H1 (cell line): ENCODE measurements around the gene LCNL1. TPM values are rescaled to one million over a fixed set of nuclear protein-coding genes. Genes with fewer than 3 reads are reported as not detected.

Experiments used
- CTCF ChIA-PET: fragments of 300-600 bp; sonication (Branson Sonifier 250); formaldehyde crosslinking; loops from one replicate; lab custom pipeline; 2021; ENCODE audit not compliant: partially characterized antibody; lab: Charles Lee
- POLR2A ChIA-PET: fragments of 300-600 bp; sonication (Branson Sonifier 250); formaldehyde crosslinking; loops from one replicate; lab custom pipeline; 2021; ENCODE audit warnings: inconsistent platforms; ENCODE audit not compliant: partially characterized antibody; lab: Charles Lee
- DNase-seq, 2 experiments: peaks; one replicate each; pipeline versions ENCODE4 v3.0.0 to v3.0.0-alpha.2; 2010 to 2022; ENCODE audit warnings: low spot score in 2 of 2, low read depth in 1 of 2, mixed read lengths in 1 of 2
- FAIRE-seq: peaks from 2 replicates; lab custom pipeline; 2011; peaks lifted over from hg19 to GRCh38; lab: Jason Lieb, UNC
- H2AFZ ChIP-seq: 2 replicates; pipeline ENCODE4 v1.8.1; 2012; ENCODE audit warnings: low read length, inconsistent platforms
- H2AK5ac ChIP-seq: 2 replicates; pipeline ENCODE4 v1.6.1; 2013; ENCODE audit warnings: low read depth, low read length
- H2BK120ac ChIP-seq: replicated peaks from 2 replicates; pipeline ENCODE3; 2013; ENCODE audit warnings: low read depth, low read length, inconsistent platforms
- H2BK12ac ChIP-seq: 2 replicates; pipeline ENCODE4 v1.6.1; 2013; ENCODE audit warnings: low read depth, low read length
- H2BK15ac ChIP-seq: 2 replicates; pipeline ENCODE4 v1.6.1; 2013; ENCODE audit warnings: low read length
- H2BK20ac ChIP-seq: 2 replicates; pipeline ENCODE4 v1.6.1; 2013; ENCODE audit warnings: low read length
- H2BK5ac ChIP-seq: 2 replicates; pipeline ENCODE4 v1.6.1; 2013; ENCODE audit warnings: low read depth, low read length
- H3K14ac ChIP-seq: 2 replicates; pipeline ENCODE4 v1.6.1; 2013; ENCODE audit warnings: inconsistent platforms; ENCODE audit not compliant: insufficient read length
- H3K18ac ChIP-seq: 2 replicates; pipeline ENCODE4 v1.6.1; 2013; ENCODE audit warnings: low read length; ENCODE audit errors: extremely low read depth
- H3K23ac ChIP-seq: 2 replicates; pipeline ENCODE4 v1.6.1; 2013; ENCODE audit warnings: inconsistent platforms; ENCODE audit not compliant: insufficient read length
- H3K23me2 ChIP-seq: 2 replicates; pipeline ENCODE4 v1.6.1; 2013; ENCODE audit warnings: low read depth, low read length
- H3K27ac ChIP-seq: 2 replicates; pipeline ENCODE4 v1.6.1; 2011; ENCODE audit warnings: low read depth, low read length, inconsistent platforms
- H3K27me3 ChIP-seq, 4 experiments: replicated peaks in 1 of 4; 1 replicate in 1 of 4; 2 replicates in 3 of 4; pipeline versions ENCODE4 v1.6.1 to v1.8.1; 2011 to 2013; ENCODE audit warnings: low read length in 3 of 4, mild to moderate bottlenecking in 3 of 4, inconsistent platforms in 2 of 4, mixed read lengths in 2 of 4, moderate library complexity in 1 of 4; ENCODE audit not compliant: control insufficient read depth in 3 of 4, insufficient read depth in 3 of 4; ENCODE audit errors: extremely low read depth in 1 of 4
- H3K36me3 ChIP-seq, 4 experiments: 2 replicates each; pipeline versions ENCODE4 v1.6.1 to v1.8.1; 2011 to 2013; ENCODE audit warnings: mild to moderate bottlenecking in 4 of 4, low read length in 3 of 4, moderate library complexity in 2 of 4, control low read depth in 1 of 4, inconsistent platforms in 1 of 4; ENCODE audit not compliant: insufficient read depth in 4 of 4, control insufficient read depth in 2 of 4
- H3K4ac ChIP-seq: replicated peaks from 2 replicates; pipeline ENCODE3; 2013; ENCODE audit warnings: low read length, low read depth, mixed read lengths, inconsistent platforms; ENCODE audit not compliant: insufficient read length
- H3K4me1 ChIP-seq, 4 experiments: replicated peaks in 1 of 4; 1 replicate in 1 of 4; 2 replicates in 3 of 4; pipeline versions ENCODE4 v1.6.1 to v1.8.1; 2011 to 2013; ENCODE audit warnings: low read length in 3 of 4, inconsistent platforms in 2 of 4, mixed read lengths in 1 of 4; ENCODE audit not compliant: insufficient read depth in 4 of 4, control insufficient read depth in 3 of 4
- H3K4me2 ChIP-seq, 2 experiments: 2 replicates each; pipeline versions ENCODE4 v1.6.1 to v1.8.1; 2011 to 2013; ENCODE audit warnings: low read depth in 2 of 2, low read length in 2 of 2, control low read depth in 1 of 2, inconsistent platforms in 1 of 2, mild to moderate bottlenecking in 1 of 2; ENCODE audit not compliant: insufficient read depth in 1 of 2
- H3K4me3 ChIP-seq, 4 experiments: fragments of 200-600, 300-600 bp in 1 of 4; sonication (generic), shearing (Covaris generic), sonication (Bioruptor Twin) in 1 of 4; 2 replicates each; pipeline versions ENCODE4 v1.5.1 to v1.8.1; 2011 to 2016; ENCODE audit warnings: low read length in 4 of 4, low read depth in 3 of 4, control low read depth in 2 of 4, inconsistent platforms in 2 of 4, mild to moderate bottlenecking in 2 of 4, mixed read lengths in 1 of 4, moderate library complexity in 1 of 4; ENCODE audit not compliant: insufficient read depth in 2 of 4; ENCODE audit errors: extremely low read depth in 1 of 4
- H3K56ac ChIP-seq: replicated peaks from 2 replicates; pipeline ENCODE3; 2013; ENCODE audit warnings: low read depth, mild to moderate bottlenecking, mixed read lengths, low read length, inconsistent platforms; ENCODE audit not compliant: insufficient read length
- H3K79me1 ChIP-seq: 2 replicates; pipeline ENCODE4 v1.6.1; 2013; ENCODE audit warnings: low read depth, low read length, control low read depth
- H3K79me2 ChIP-seq, 2 experiments: 2 replicates each; pipeline versions ENCODE4 v1.6.1 to v1.8.1; 2012 to 2013; ENCODE audit warnings: low read length in 2 of 2, mild to moderate bottlenecking in 2 of 2, inconsistent platforms in 1 of 2; ENCODE audit not compliant: insufficient read depth in 2 of 2, control insufficient read depth in 1 of 2
- H3K9ac ChIP-seq, 4 experiments: replicated peaks in 1 of 4; 1 replicate in 1 of 4; 2 replicates in 3 of 4; pipeline versions ENCODE4 v1.6.1 to v1.8.1; 2011 to 2013; ENCODE audit warnings: low read depth in 3 of 4, low read length in 3 of 4, control low read depth in 2 of 4, mild to moderate bottlenecking in 2 of 4, moderate library complexity in 2 of 4, inconsistent platforms in 1 of 4; ENCODE audit errors: extremely low read depth in 1 of 4
- H3K9me3 ChIP-seq, 2 experiments: 2 replicates each; pipeline versions ENCODE4 v1.6.1 to v1.8.1; 2012 to 2013; ENCODE audit warnings: mild to moderate bottlenecking in 2 of 2, moderate library complexity in 2 of 2, control low read depth in 1 of 2, inconsistent platforms in 1 of 2, low read depth in 1 of 2, low read length in 1 of 2, mixed read lengths in 1 of 2; ENCODE audit not compliant: insufficient read depth in 2 of 2
- H4K20me1 ChIP-seq, 2 experiments: replicated peaks in 1 of 2; 2 replicates each; pipeline versions ENCODE3 to v1.8.1; 2011 to 2013; ENCODE audit warnings: inconsistent platforms in 2 of 2, low read length in 2 of 2, mild to moderate bottlenecking in 1 of 2; ENCODE audit not compliant: insufficient read depth in 2 of 2, control insufficient read depth in 1 of 2
- H4K5ac ChIP-seq: 2 replicates; pipeline ENCODE4 v1.6.1; 2013; ENCODE audit warnings: low read length, low read depth, mixed read lengths, inconsistent platforms; ENCODE audit not compliant: insufficient read length
- H4K8ac ChIP-seq: 2 replicates; pipeline ENCODE4 v1.8.0; 2013; ENCODE audit warnings: mild to moderate bottlenecking, moderate library complexity, low read length, inconsistent platforms; ENCODE audit not compliant: insufficient read depth; ENCODE audit errors: extremely low read depth
- H4K91ac ChIP-seq: replicated peaks from 2 replicates; pipeline ENCODE3; 2013; ENCODE audit warnings: low read length, mixed read lengths, inconsistent platforms; ENCODE audit not compliant: insufficient read length
- ATF2 ChIP-seq: IDR thresholded peaks from 2 replicates; pipeline ENCODE4 v1.6.1; 2012; ENCODE audit warnings: low read length, inconsistent platforms
- BACH1 ChIP-seq: IDR thresholded peaks from 2 replicates; pipeline ENCODE4 v1.6.1; 2012; ENCODE audit warnings: low read length, improper control_type of control experiment
- CREB1 ChIP-seq: IDR thresholded peaks from 2 replicates; pipeline ENCODE4 v1.6.1; 2012; ENCODE audit warnings: inconsistent platforms
- CTBP2 ChIP-seq: IDR thresholded peaks from 2 replicates; pipeline ENCODE4 v1.7.0; 2011; ENCODE audit warnings: borderline replicate concordance, mild to moderate bottlenecking, moderate library complexity, mixed read lengths, low read length; ENCODE audit not compliant: insufficient read depth, insufficient read length
- GABPA ChIP-seq: IDR thresholded peaks from 2 replicates; pipeline ENCODE4 v1.6.1; 2011; ENCODE audit warnings: mild to moderate bottlenecking, low read length, moderate library complexity, borderline replicate concordance; ENCODE audit not compliant: insufficient read depth
- JUN ChIP-seq: IDR thresholded peaks from 2 replicates; pipeline ENCODE4 v1.6.1; 2011; ENCODE audit warnings: low read depth, mild to moderate bottlenecking, improper control_type of control experiment, low read length
- KDM1A ChIP-seq: fragments of 200-600, 300-600 bp; sonication (generic); IDR thresholded peaks from 2 replicates; pipeline ENCODE4 v1.7.1; 2016; ENCODE audit warnings: mild to moderate bottlenecking, low read length, borderline replicate concordance
- POLR2AphosphoS5 ChIP-seq: IDR thresholded peaks from 2 replicates; pipeline ENCODE4 v1.6.1; 2011; ENCODE audit warnings: low read depth, low read length
- POU5F1 ChIP-seq: IDR thresholded peaks from 2 replicates; pipeline ENCODE4 v1.6.1; 2011; ENCODE audit warnings: low read depth, mild to moderate bottlenecking, low read length, moderate library complexity
- USF2 ChIP-seq: IDR thresholded peaks from 2 replicates; pipeline ENCODE4 v1.6.1; 2011; ENCODE audit warnings: low read length, improper control_type of control experiment
- ZNF274 ChIP-seq: IDR thresholded peaks from 2 replicates; pipeline ENCODE4 v1.7.0; 2012; ENCODE audit warnings: low read length, borderline replicate concordance; ENCODE audit errors: extremely low read depth
- WGBS, 2 experiments: shearing (Covaris generic) in 1 of 2; methylation state at CpG; one replicate each; pipeline versions ENCODE4 v1.1.6 to v1.1.7; 2013 to 2015; ENCODE audit warnings: low lambda C conversion rate in 2 of 2, mixed read lengths in 2 of 2, inconsistent platforms in 1 of 2, low coverage in 1 of 2, missing lambda C conversion rate in 1 of 2; ENCODE audit not compliant: insufficient replicate concordance in 2 of 2, insufficient coverage in 1 of 2, insufficient read length in 1 of 2; ENCODE audit errors: extremely low coverage in 1 of 2, missing lambda C conversion rate in 1 of 2; 5-methylcytosine and 5-hydroxymethylcytosine counted together
- polyA plus RNA-seq, 7 experiments: library from polyadenylated mRNA; depleted of rRNA in 3 of 7; stranded (reverse) in 5 of 7; unstranded in 2 of 7; fragments of >200 nt in 5 of 7; fragments of 200-250 nt in 2 of 7; gene quantifications; 1 replicate in 5 of 7; 2 replicates in 1 of 7; 4 replicates in 1 of 7; pipeline versions ENCODE4 v1.2.1 to v1.2.3, GENCODE V29; 2011 to 2013; ENCODE audit warnings: missing spikeins in 2 of 7, mixed read lengths in 2 of 7
- total RNA-seq: library from RNA; stranded (reverse); fragmentation: NEBNext Ultra II Directional; extraction: Animal tissue kit (Norgen Biotek cat#: 25700); gene quantifications from 2 replicates; pipeline ENCODE4 v1.2.1, GENCODE V29; 2021

The LCNL1 gene
- total and polyA plus RNA-seq, 2 of the 8 experiments (the other 6 are each of a cell fraction or from before 2014, with no cell fraction given): 0.11 TPM; not detected in 1

- FAIRE-seq (no peak), DNase-seq (no peak)
- Histone ChIP-seq H2AFZ (no peak overlapping the region), H4K5ac (no peak overlapping the region), H2BK12ac (no peak overlapping the region), H3K9me3 (no peaks in the 10 kb centered on the region), H4K91ac (no peak overlapping the region), H3K56ac (no peak overlapping the region), H3K4me1 (peaks cover 0 to 9% (median 6%) of the 10 kb centered on the region in 4 experiments; a peak in 5 of 7 replicates), H2BK120ac (no peak overlapping the region), H3K9ac (no peak overlapping the region), H3K4me2 (no peak overlapping the region), H2AK5ac (no peak overlapping the region), H3K18ac (no peak overlapping the region), H3K23ac (no peak overlapping the region), H2BK5ac (no peak overlapping the region), H2BK15ac (no peak overlapping the region), H3K79me2 (no peaks in the 10 kb centered on the region), H3K23me2 (no peaks in the 10 kb centered on the region; the same call in 1 of the 2 replicates), H4K20me1 (peaks cover 0 to 8% of the 10 kb centered on the region in 2 experiments), H3K4me3 (no peak overlapping the region), H3K79me1 (no peaks in the 10 kb centered on the region), H3K14ac (no peak overlapping the region), H3K36me3 (no peaks in the 10 kb centered on the region), H3K27ac (no peak overlapping the region), H4K8ac (no peak overlapping the region), H3K27me3 (peaks cover 1 to 15% (median 10%) of the 10 kb centered on the region in 4 experiments; a peak in 6 of 7 replicates), H2BK20ac (no peak overlapping the region), H3K4ac (no peak overlapping the region)
- 93% methylated on average over 7 of the region's 7 CpGs; no CpG with 5 or more reads in 1 of the 2 experiments for WGBS, 2 experiments
- CTCF ChIA-PET: interaction anchor here (0.6 to 7.2 kb wide), 8 partner anchors 7 to 75 kb away, joined by 3 to 54 read pairs (median 4); partner anchors contain the start of genes ABCA2, FUT7, LCNL1 and PTGDS
- POLR2A ChIA-PET: interaction anchor here (1.1 kb wide), 1 partner anchor 223 kb away, joined by 4 read pairs; no protein-coding TSS in a partner anchor
- TF ChIP-seq USF2: no peak
- TF ChIP-seq CREB1: no peak
- no peak for TF ChIP-seq GABPA
- TF ChIP-seq POU5F1: no peak
- no peak for TF ChIP-seq JUN
- TF ChIP-seq ATF2: no peak
- no peak for TF ChIP-seq BACH1
- no peak for TF ChIP-seq POLR2AphosphoS5
- no peak for TF ChIP-seq KDM1A
- no peak for TF ChIP-seq ZNF274
- TF ChIP-seq CTBP2: no peak
These were observed 40.4 kb downstream of the LCNL1 start for GRCh38 chr9:137023157-137023556.
